Liver (tissue), 9 donors: ENCODE measurements around the gene VNN1. TPM values are rescaled to one million over a fixed set of nuclear protein-coding genes. Genes with fewer than 3 reads are reported as not detected.

ENCODE experiments used
- DNase-seq: peaks from one replicate; pipeline ENCODE4 v3.0.0-alpha.2; 2017; ENCODE audit warnings: low spot score
- H3K27ac ChIP-seq, 2 donors: one replicate each; pipeline ENCODE4 v1.7.0; 2013; ENCODE audit warnings: inconsistent platforms in 2 of 2, low read length in 2 of 2, control low read depth in 1 of 2, low read depth in 1 of 2, mild to moderate bottlenecking in 1 of 2
- H3K27me3 ChIP-seq, 4 donors: one replicate each; pipeline versions ENCODE4 v1.6.1 to v1.7.0; 2013; ENCODE audit warnings: low read length in 3 of 4, inconsistent platforms in 1 of 4, mild to moderate bottlenecking in 1 of 4, moderate library complexity in 1 of 4; ENCODE audit not compliant: control insufficient read depth in 4 of 4, insufficient read depth in 4 of 4
- H3K36me3 ChIP-seq, 4 donors: one replicate each; pipeline versions ENCODE4 v1.6.1 to v1.7.0; 2013; ENCODE audit warnings: low read length in 3 of 4, mild to moderate bottlenecking in 3 of 4, low read depth in 1 of 4, moderate library complexity in 1 of 4; ENCODE audit not compliant: control insufficient read depth in 4 of 4, insufficient read depth in 3 of 4
- H3K4me1 ChIP-seq, 4 donors: one replicate each; pipeline versions ENCODE4 v1.6.1 to v1.7.0; 2013; ENCODE audit warnings: low read length in 3 of 4, mild to moderate bottlenecking in 3 of 4, moderate library complexity in 1 of 4; ENCODE audit not compliant: control insufficient read depth in 4 of 4, insufficient read depth in 4 of 4
- H3K4me3 ChIP-seq, 3 donors: one replicate each; pipeline versions ENCODE4 v1.6.1 to v1.7.0; 2013; ENCODE audit warnings: low read length in 3 of 3, control low read depth in 1 of 3, low read depth in 1 of 3, mild to moderate bottlenecking in 1 of 3
- H3K9ac ChIP-seq, 2 donors: one replicate each; pipeline ENCODE4 v1.7.0; 2013; ENCODE audit warnings: low read length in 2 of 2, mild to moderate bottlenecking in 2 of 2, moderate library complexity in 2 of 2, control low read depth in 1 of 2, low read depth in 1 of 2
- H3K9me3 ChIP-seq, 4 donors: one replicate each; pipeline versions ENCODE4 v1.6.1 to v1.7.0; 2013; ENCODE audit warnings: low read length in 3 of 4; ENCODE audit not compliant: control insufficient read depth in 4 of 4
- ATF3 ChIP-seq: IDR thresholded peaks from 2 replicates; pipeline ENCODE4 v1.6.1; 2016; ENCODE audit warnings: antibody characterized with exemption
- CTCF ChIP-seq: fragments of 150-350 bp; IDR thresholded peaks from 2 replicates; pipeline ENCODE4 v1.5.1; 2017; ENCODE audit warnings: improper control_type of control experiment, low read depth, low read length; ENCODE audit not compliant: missing input control
- FOXA1 ChIP-seq: IDR thresholded peaks from 2 replicates; pipeline ENCODE4 v1.6.1; 2016; ENCODE audit warnings: antibody characterized with exemption
- FOXA2 ChIP-seq: IDR thresholded peaks from 2 replicates; pipeline ENCODE4 v1.6.1; 2016; ENCODE audit warnings: antibody characterized with exemption
- GABPA ChIP-seq, 2 donors: IDR thresholded peaks in 1 of 2; conservative IDR thresholded peaks in 1 of 2; 2 replicates each; pipeline ENCODE4 v1.6.1; 2016; ENCODE audit warnings: antibody characterized with exemption in 2 of 2, mild to moderate bottlenecking in 1 of 2, moderate library complexity in 1 of 2
- HNF4A ChIP-seq, 2 donors: conservative IDR thresholded peaks; 2 replicates each; pipeline ENCODE4 v1.6.1; 2016; ENCODE audit warnings: antibody characterized with exemption in 2 of 2, mild to moderate bottlenecking in 2 of 2
- JUND ChIP-seq, 2 donors: IDR thresholded peaks; 2 replicates each; pipeline ENCODE4 v1.6.1; 2016; ENCODE audit warnings: antibody characterized with exemption in 2 of 2
- NR2F2 ChIP-seq: IDR thresholded peaks from 2 replicates; pipeline ENCODE4 v1.6.1; 2016; ENCODE audit warnings: antibody characterized with exemption
- RAD21 ChIP-seq, 2 donors: IDR thresholded peaks; 2 replicates each; pipeline ENCODE4 v1.6.1; 2016; ENCODE audit warnings: antibody characterized with exemption in 2 of 2, mild to moderate bottlenecking in 2 of 2
- REST ChIP-seq: IDR thresholded peaks from 2 replicates; pipeline ENCODE4 v1.6.1; 2016; ENCODE audit warnings: antibody characterized with exemption, mild to moderate bottlenecking
- RXRA ChIP-seq, 2 donors: IDR thresholded peaks; 2 replicates each; pipeline ENCODE4 v1.6.1; 2017 to 2018; ENCODE audit warnings: antibody characterized with exemption in 2 of 2, mild to moderate bottlenecking in 1 of 2
- SP1 ChIP-seq: IDR thresholded peaks from 2 replicates; pipeline ENCODE4 v1.6.1; 2018; ENCODE audit warnings: antibody characterized with exemption, mild to moderate bottlenecking
- TAF1 ChIP-seq: conservative IDR thresholded peaks from 2 replicates; pipeline ENCODE4 v1.6.1; 2016; ENCODE audit warnings: antibody characterized with exemption, mild to moderate bottlenecking
- YY1 ChIP-seq: IDR thresholded peaks from 2 replicates; pipeline ENCODE4 v1.6.1; 2016; ENCODE audit warnings: antibody characterized with exemption, mild to moderate bottlenecking
- WGBS: extraction: QIAGEN DNeasy Blood & Tissue Kit; methylation state at CpG from one replicate; pipeline ENCODE4 v1.1.7; 2013; 5-methylcytosine and 5-hydroxymethylcytosine counted together
- polyA plus RNA-seq, 2 donors: library from polyadenylated mRNA; stranded (reverse) in 1 of 2; unstranded in 1 of 2; fragments of 200-250 nt in 1 of 2; fragments of >200 nt in 1 of 2; fragmentation: Nextera tagmentation in 1 of 2; extraction: Ambion mirVana in 1 of 2; gene quantifications; one replicate each; pipeline versions ENCODE4 v1.2.1 to v1.2.3, GENCODE V29; 2013 to 2015
- total RNA-seq, 2 donors: library from RNA; depleted of rRNA; stranded (reverse); fragments of >200 nt; gene quantifications; one replicate each; pipeline ENCODE4 v1.2.3, GENCODE V29; 2014
- donor health status: healthy.
- donor health status: healthy.
- donor health status: healthy.
- donor health status: healthy.
- donor health status: healthy.

VNN1 gene
- total and polyA plus RNA-seq, 4 donors = 2.7 to 132 (median 58.8) TPM

- H3K9me3 ChIP-seq = no peaks in the 10 kb centered on the region
- no peak for DNase-seq
- H3K9ac ChIP-seq = no peak overlapping the region
- H3K27me3 ChIP-seq = no peaks in the 10 kb centered on the region
- no peak for TF ChIP-seq JUND (IDR thresholded peaks at IDR 0.05)
- TF ChIP-seq GABPA (IDR thresholded peaks at IDR 0.05 in 1 of 2, conservative IDR thresholded peaks at IDR 0.05 in 1 of 2) = no peak
- no peak for TF ChIP-seq RXRA (IDR thresholded peaks at IDR 0.05)
- no peak for TF ChIP-seq NR2F2
- no peak for TF ChIP-seq SP1
- TF ChIP-seq TAF1 = no peak
- TF ChIP-seq RAD21 (IDR thresholded peaks at IDR 0.05) = no peak
- TF ChIP-seq ATF3 = no peak
- no peak for TF ChIP-seq YY1
- no peak for TF ChIP-seq FOXA1
- TF ChIP-seq CTCF = no peak
- TF ChIP-seq FOXA2 = no peak
- no peak for TF ChIP-seq REST
- no peak overlapping the region for H3K4me3 ChIP-seq
- peak overlapping the region; percentile 70 to 94 for H3K27ac ChIP-seq
- H3K36me3 ChIP-seq = no peaks in the 10 kb centered on the region
- peaks cover 0 to 16% (median 3%) of the 10 kb centered on the region in 4 donors for H3K4me1 ChIP-seq
- WGBS = 99% methylated on average over 1 of the region's 1 CpG
These were observed 34.6 kb upstream of the VNN1 start for GRCh38 chr6:132748446-132748845.

- TF ChIP-seq GABPA (IDR thresholded peaks at IDR 0.05 in 1 of 2, conservative IDR thresholded peaks at IDR 0.05 in 1 of 2) (no peak), YY1 (no peak), FOXA2 (no peak), RXRA (IDR thresholded peaks at IDR 0.05) (no peak), REST (no peak), HNF4A (conservative IDR thresholded peaks at IDR 0.05) (no peak), JUND (IDR thresholded peaks at IDR 0.05) (no peak), RAD21 (IDR thresholded peaks at IDR 0.05) (no peak)
- Histone ChIP-seq H3K27me3 (no peaks in the 10 kb centered on the region), H3K27ac (no peak overlapping the region), H3K9me3 (no peaks in the 10 kb centered on the region), H3K4me3 (no peak overlapping the region), H3K9ac (no peak overlapping the region), H3K36me3 (no peaks in the 10 kb centered on the region), H3K4me1 (peaks cover 0 to 12% (median 3%) of the 10 kb centered on the region in 4 donors)
- DNase-seq = no peak
- WGBS = 71% methylated on average over 1 of the region's 1 CpG
These were observed 32.2 kb upstream of the VNN1 start for GRCh38 chr6:132746048-132746447.
